Mucosa of descending colon (tissue), 3 donors: ENCODE results near the gene ARL6IP6. TPM values are rescaled to one million over a fixed set of nuclear protein-coding genes. Genes with fewer than 3 reads are reported as not detected.

Source experiments
- ATAC-seq: fragments of 200-7000 bp; cut with Tn5 transposase; one replicate; pipeline ENCODE4 v1.9.1; 2020; ENCODE audit warnings: mild to moderate bottlenecking, moderate library complexity
- DNase-seq, 3 donors: peaks; one replicate each; pipeline ENCODE4 v3.0.0-alpha.2; 2020
- H3K36me3 ChIP-seq: fragments of 200-600 bp; one replicate; pipeline ENCODE4 v1.8.0; 2021; ENCODE audit warnings: low read depth, mild to moderate bottlenecking
- H3K4me1 ChIP-seq: fragments of 200-600 bp; one replicate; pipeline ENCODE4 v1.8.0; 2021; ENCODE audit warnings: low read depth, mild to moderate bottlenecking
- H3K4me3 ChIP-seq: fragments of 200-600 bp; one replicate; pipeline ENCODE4 v1.8.0; 2021; ENCODE audit warnings: mild to moderate bottlenecking
- H3K9me3 ChIP-seq: fragments of 200-600 bp; one replicate; pipeline ENCODE4 v1.8.0; 2021; ENCODE audit warnings: mild to moderate bottlenecking
- intact Hi-C, 2 donors: fragments of 100-400 bp; cut with DNase I in 1 of 2; cut with micrococcal nuclease in 1 of 2; formaldehyde crosslinking; loops; one replicate each; pipeline versions ENCODE4 v1.11.0 to v1.11.1; 2022; cut with DNase I, micrococcal nuclease
- total RNA-seq, 3 donors: library from RNA; stranded (reverse); fragmentation: NEBNext Ultra II Directional in 2 of 3; extraction: Animal tissue kit (Norgen Biotek cat#: 25700) in 2 of 3; gene quantifications; one replicate each; pipeline versions ENCODE4 v1.2.1 to v1.2.4, GENCODE V29; 2021 to 2023
- TF ChIP-seq, protein P1 (sequence below): fragments of 200-600 bp; IDR thresholded peaks from one replicate; pipeline ENCODE4 v1.8.0; 2022; ENCODE audit warnings: antibody characterized with exemption, mild to moderate bottlenecking
- donor health status: DM: no; HTN: no; CAD: no; lungs with moderate emphysema.
- donor health status: DM: no; HTN: no; CAD: no.
- donor health status: DM: no; HTN: yes; CAD: no.

Gene ARL6IP6
- total RNA-seq, 3 donors from 2014 or later: 12.5 to 19.3 (median 14.8) TPM

GRCh38 chr2:152790883-152791282, 72.5 kb downstream of the ARL6IP6 start:
- TF ChIP-seq, protein P1, sequence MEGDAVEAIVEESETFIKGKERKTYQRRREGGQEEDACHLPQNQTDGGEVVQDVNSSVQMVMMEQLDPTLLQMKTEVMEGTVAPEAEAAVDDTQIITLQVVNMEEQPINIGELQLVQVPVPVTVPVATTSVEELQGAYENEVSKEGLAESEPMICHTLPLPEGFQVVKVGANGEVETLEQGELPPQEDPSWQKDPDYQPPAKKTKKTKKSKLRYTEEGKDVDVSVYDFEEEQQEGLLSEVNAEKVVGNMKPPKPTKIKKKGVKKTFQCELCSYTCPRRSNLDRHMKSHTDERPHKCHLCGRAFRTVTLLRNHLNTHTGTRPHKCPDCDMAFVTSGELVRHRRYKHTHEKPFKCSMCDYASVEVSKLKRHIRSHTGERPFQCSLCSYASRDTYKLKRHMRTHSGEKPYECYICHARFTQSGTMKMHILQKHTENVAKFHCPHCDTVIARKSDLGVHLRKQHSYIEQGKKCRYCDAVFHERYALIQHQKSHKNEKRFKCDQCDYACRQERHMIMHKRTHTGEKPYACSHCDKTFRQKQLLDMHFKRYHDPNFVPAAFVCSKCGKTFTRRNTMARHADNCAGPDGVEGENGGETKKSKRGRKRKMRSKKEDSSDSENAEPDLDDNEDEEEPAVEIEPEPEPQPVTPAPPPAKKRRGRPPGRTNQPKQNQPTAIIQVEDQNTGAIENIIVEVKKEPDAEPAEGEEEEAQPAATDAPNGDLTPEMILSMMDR: no peak
- ATAC-seq: no peak
- no peak for DNase-seq
- Histone ChIP-seq H3K4me1 (no peaks in the 10 kb centered on the region), H3K4me3 (no peak overlapping the region), H3K36me3 (no peaks in the 10 kb centered on the region), H3K9me3 (no peaks in the 10 kb centered on the region)
- intact Hi-C loops: no loop called here

DNA sequence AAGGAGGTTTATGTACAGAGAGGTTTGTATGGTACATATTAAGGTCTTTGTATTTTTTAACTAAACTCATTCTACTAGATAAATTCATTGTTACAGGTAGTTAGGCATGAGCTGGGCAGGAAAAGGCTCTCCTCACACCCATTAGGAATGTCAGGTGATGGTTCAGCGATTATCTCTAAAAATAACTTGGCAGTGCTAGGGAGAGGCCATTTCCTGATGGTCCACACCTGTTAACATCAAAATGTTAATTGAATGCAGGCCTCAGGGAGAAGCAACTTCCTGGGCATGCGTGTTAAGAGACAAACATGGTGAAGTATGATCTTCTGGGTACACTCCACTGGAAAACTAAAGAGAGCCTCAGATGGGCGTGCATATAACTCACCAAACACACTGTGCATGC, 73.6 kb downstream of the ARL6IP6 start:
- intact Hi-C loops: no loop called here
- TF ChIP-seq, protein P1: no peak
- Histone ChIP-seq H3K4me1 (no peaks in the 10 kb centered on the region), H3K9me3 (no peaks in the 10 kb centered on the region), H3K36me3 (no peaks in the 10 kb centered on the region), H3K4me3 (no peak overlapping the region)
- DNase-seq: no peak
- no peak for ATAC-seq

DNA sequence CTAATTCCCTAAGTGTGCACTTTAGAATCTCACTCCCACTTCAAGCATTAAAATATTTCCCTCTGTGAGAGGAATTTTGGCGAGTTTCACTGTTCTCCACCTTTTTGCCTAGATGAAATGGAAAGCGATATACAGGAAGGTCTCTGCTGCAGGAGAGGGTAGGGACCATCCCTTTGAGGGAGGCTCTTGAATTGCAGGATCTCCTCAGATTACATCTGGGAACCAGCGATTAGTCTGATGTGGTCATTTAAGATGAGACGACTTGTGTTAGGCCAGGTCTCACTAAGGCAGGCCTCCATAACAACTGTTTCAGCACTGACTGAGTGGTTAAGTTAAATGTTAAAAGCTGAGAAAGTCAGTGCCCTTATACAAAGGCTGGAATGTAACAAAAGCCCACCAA, 74.6 kb downstream of the ARL6IP6 start:
- TF ChIP-seq, protein P1: no peak
- no peak for DNase-seq
- Histone ChIP-seq H3K4me3 (no peak overlapping the region), H3K9me3 (no peaks in the 10 kb centered on the region), H3K4me1 (no peaks in the 10 kb centered on the region), H3K36me3 (no peaks in the 10 kb centered on the region)
- intact Hi-C loops: no loop called here
- no peak for ATAC-seq

DNA sequence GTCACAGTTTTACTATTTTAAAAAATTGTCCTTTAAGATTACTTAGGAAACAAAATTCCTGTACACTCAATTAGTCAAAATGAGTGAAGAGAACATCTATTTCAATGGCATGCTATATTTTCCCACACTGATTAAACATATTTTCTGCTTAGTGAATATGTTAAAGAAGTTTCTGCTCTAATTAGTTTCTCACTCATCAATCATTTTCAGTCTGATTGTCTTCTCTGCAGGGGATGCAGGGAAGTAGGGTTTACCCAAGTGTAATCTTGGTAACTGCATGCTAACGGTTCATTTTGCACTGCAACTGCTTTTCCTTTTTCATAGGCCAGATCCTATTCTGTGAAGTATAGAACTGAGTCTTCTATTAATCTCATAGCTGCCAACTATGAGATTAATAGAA, 78.5 kb downstream of the ARL6IP6 start:
- Histone ChIP-seq H3K9me3 (no peaks in the 10 kb centered on the region), H3K4me3 (no peak overlapping the region), H3K36me3 (no peaks in the 10 kb centered on the region), H3K4me1 (no peaks in the 10 kb centered on the region)
- intact Hi-C loops: no loop called here
- ATAC-seq (no peak), DNase-seq (no peak)
- TF ChIP-seq, protein P1: no peak

DNA sequence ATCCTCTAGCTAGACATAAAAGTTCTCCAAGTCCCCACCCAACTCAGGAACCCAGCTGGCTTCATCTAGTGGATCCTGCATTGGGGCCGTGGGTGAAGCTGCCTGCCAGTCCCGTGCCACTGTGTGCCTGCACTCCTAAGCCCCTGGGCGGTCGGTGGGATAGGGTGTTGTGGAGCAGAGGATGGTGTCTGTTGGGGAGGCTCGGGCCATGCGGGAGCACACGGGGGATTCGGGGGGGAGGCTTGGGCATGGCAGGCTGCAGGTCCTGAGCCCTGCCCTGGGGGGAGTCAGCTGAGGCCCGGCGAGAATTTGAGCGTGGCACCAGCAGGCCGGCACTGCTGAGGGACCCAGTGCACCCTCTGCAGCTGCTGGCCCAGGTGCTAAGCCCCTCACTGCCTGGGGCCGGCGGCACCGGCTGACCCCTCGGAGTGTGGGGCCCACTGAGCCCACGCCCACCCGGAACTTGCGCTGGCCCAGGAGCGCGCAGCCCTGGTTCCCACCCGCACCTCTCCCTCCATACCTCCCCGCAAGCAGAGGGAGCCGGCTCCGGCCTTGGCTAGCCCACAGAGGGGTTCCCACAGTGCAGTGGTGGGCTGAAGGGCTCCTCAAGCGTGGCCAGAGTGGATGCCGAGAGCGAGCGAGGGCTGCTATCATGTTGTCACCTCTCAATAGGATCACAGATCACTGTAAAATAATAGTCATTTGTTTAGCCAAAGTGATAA, 86.4 kb downstream of the ARL6IP6 start:
- ATAC-seq (no peak), DNase-seq (no peak)
- TF ChIP-seq, protein P1: no peak
- H3K36me3 ChIP-seq: no peaks in the 10 kb centered on the region
- intact Hi-C loops: no loop called here
- no peaks in the 10 kb centered on the region for H3K9me3 ChIP-seq
- H3K4me3 ChIP-seq: no peak overlapping the region
- H3K4me1 ChIP-seq: no peaks in the 10 kb centered on the region

DNA sequence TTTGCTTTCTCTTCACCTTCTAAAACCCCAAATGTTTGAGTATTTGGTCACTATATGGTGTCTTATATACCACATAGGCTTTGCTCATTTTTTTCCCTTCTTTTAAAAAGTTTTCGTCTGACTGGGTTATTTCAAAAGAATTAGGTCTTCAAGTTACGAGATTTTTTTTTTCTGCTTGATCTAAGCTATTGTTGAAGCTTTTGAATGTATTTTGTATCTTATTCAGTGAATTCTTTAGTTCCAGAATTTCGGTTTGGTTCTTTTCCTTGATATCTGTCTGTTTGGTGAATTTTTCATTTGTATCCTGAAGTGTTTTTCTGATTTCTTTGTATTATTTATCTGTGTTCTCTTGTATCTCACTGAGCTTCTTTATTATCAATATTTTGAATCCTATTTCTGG, 93.5 kb downstream of the ARL6IP6 start:
- peaks cover 12% of the 10 kb centered on the region for H3K9me3 ChIP-seq
- intact Hi-C loops: no loop called here
- DNase-seq: no peak
- TF ChIP-seq, protein P1: no peak
- no peak for ATAC-seq
- H3K36me3 ChIP-seq: no peaks in the 10 kb centered on the region
- no peaks in the 10 kb centered on the region for H3K4me1 ChIP-seq
- no peak overlapping the region for H3K4me3 ChIP-seq
